ENCODE data around the gene SLC6A2.

Gene SLC6A2

GRCh38 chr16:55678161-55678821 is 22.5 kb downstream of the SLC6A2 start:
- no peak for DNase-seq

- DNase-seq: no peak
Observed at GRCh38 chr16:55682086-55682485, 26.3 kb downstream of the SLC6A2 start.

- DNase-seq: no peak
Observed at GRCh38 chr16:55685973-55686372, 30.2 kb downstream of the SLC6A2 start.

- no peak for DNase-seq
Observed at GRCh38 chr16:55686671-55687070, 30.9 kb downstream of the SLC6A2 start.

- DNase-seq: no peak
Observed at GRCh38 chr16:55687802-55688201, 32.0 kb downstream of the SLC6A2 start.

GRCh38 chr16:55690841-55691240 is 35.1 kb downstream of the SLC6A2 start:
- no peak for DNase-seq

- DNase-seq: no peak
Observed at GRCh38 chr16:55691771-55692170, 36.0 kb downstream of the SLC6A2 start.

- no peak for DNase-seq
Observed at GRCh38 chr16:55695595-55695994, 39.8 kb downstream of the SLC6A2 start.

GRCh38 chr16:55697867-55698266 is 42.1 kb downstream of the SLC6A2 start:
- no peak for DNase-seq

GRCh38 chr16:55698331-55698730 is 42.5 kb downstream of the SLC6A2 start:
- no peak for DNase-seq

- DNase-seq: no peak
Observed at GRCh38 chr16:55698946-55699345, 43.2 kb downstream of the SLC6A2 start.

GRCh38 chr16:55699616-55700015 is 43.8 kb downstream of the SLC6A2 start:
- no peak for DNase-seq

GRCh38 chr16:55700067-55700466 is 44.3 kb downstream of the SLC6A2 start:
- DNase-seq: no peak

GRCh38 chr16:55700961-55701360 is 45.2 kb downstream of the SLC6A2 start:
- no peak for DNase-seq

- no peak for DNase-seq
Observed at GRCh38 chr16:55701442-55702319, 45.9 kb downstream of the SLC6A2 start.

- DNase-seq: no peak
Observed at GRCh38 chr16:55703003-55704001, 47.5 kb downstream of the SLC6A2 start.

- no peak for DNase-seq
Observed at GRCh38 chr16:55706739-55707384, 51.1 kb downstream of the SLC6A2 start.

- DNase-seq: no peak
Observed at GRCh38 chr16:55709801-55710200, 54.0 kb downstream of the SLC6A2 start.

GRCh38 chr16:55710466-55710865 is 54.7 kb downstream of the SLC6A2 start:
- no peak for DNase-seq

- DNase-seq: peak; percentile 16
Observed at GRCh38 chr16:55711959-55712876, 56.4 kb downstream of the SLC6A2 start.

- DNase-seq: no peak
Observed at GRCh38 chr16:55713103-55713502, 57.3 kb downstream of the SLC6A2 start.

Measured in activated effector memory CD4-positive, alpha-beta T cell treated with Interleukin-2 at 50 U/mL for 16 hours (primary cell).